Neural cell (in vitro differentiated cells): Measurements from ENCODE around the gene FIGNL1. TPM values are rescaled to one million over a fixed set of nuclear protein-coding genes. Genes with fewer than 3 reads are reported as not detected.

ENCODE experiments used
- H2AFZ ChIP-seq: fragments of 200-600, 300-800 bp; sonication (generic), shearing (Covaris generic); 2 replicates; pipeline ENCODE4 v1.6.0; 2014; ENCODE audit warnings: low read depth, mild to moderate bottlenecking, antibody characterized with exemption, low read length, moderate library complexity
- H3F3A ChIP-seq: fragments of 200-600 bp; shearing (Covaris generic); 2 replicates; pipeline ENCODE4 v1.6.1; 2016; ENCODE audit warnings: mild to moderate bottlenecking, moderate library complexity, mixed read lengths, antibody characterized with exemption, low read length; ENCODE audit not compliant: insufficient read depth, poor library complexity, severe bottlenecking
- H3K27ac ChIP-seq: fragments of 200-600, 300-800 bp; sonication (generic), shearing (Covaris generic); 2 replicates; pipeline ENCODE4 v1.5.1; 2014; ENCODE audit warnings: mild to moderate bottlenecking, low read length, moderate library complexity
- H3K27me3 ChIP-seq: fragments of 300-800, 200-600 bp; sonication (generic), shearing (Covaris generic); 2 replicates; pipeline ENCODE4 v1.6.0; 2014; ENCODE audit warnings: mild to moderate bottlenecking, low read depth, low read length, moderate library complexity; ENCODE audit not compliant: insufficient read depth
- H3K36me3 ChIP-seq: fragments of 300-800, 200-600 bp; sonication (generic), shearing (Covaris generic); 2 replicates; pipeline ENCODE4 v1.5.1; 2014; ENCODE audit warnings: mild to moderate bottlenecking, antibody characterized with exemption, low read length, moderate library complexity; ENCODE audit not compliant: insufficient read depth
- H3K4me2 ChIP-seq: fragments of 300-800, 200-600 bp; sonication (generic), shearing (Covaris generic); 2 replicates; pipeline ENCODE4 v1.6.0; 2014; ENCODE audit warnings: mild to moderate bottlenecking, low read length
- H3K4me3 ChIP-seq: fragments of 300-800, 200-600 bp; sonication (generic), shearing (Covaris generic); 2 replicates; pipeline ENCODE4 v1.5.1; 2014; ENCODE audit warnings: mild to moderate bottlenecking, low read length, moderate library complexity
- H3K79me2 ChIP-seq: fragments of 200-600 bp; shearing (Covaris generic); replicated peaks from 2 replicates; pipeline ENCODE4 v1.6.0; 2014; ENCODE audit warnings: mild to moderate bottlenecking, low read length, moderate library complexity; ENCODE audit not compliant: insufficient read depth
- H3K9ac ChIP-seq: fragments of 300-800, 200-600 bp; sonication (generic), shearing (Covaris generic); 2 replicates; pipeline ENCODE4 v1.6.1; 2016; ENCODE audit warnings: mild to moderate bottlenecking, low read length, mixed read lengths
- H3K9me2 ChIP-seq: fragments of 200-600 bp; shearing (Covaris generic); 2 replicates; pipeline ENCODE4 v1.6.1; 2016; ENCODE audit warnings: mild to moderate bottlenecking, low read length, mixed read lengths; ENCODE audit not compliant: insufficient read depth
- H3K9me3 ChIP-seq: fragments of 200-600, 300-800 bp; sonication (generic), shearing (Covaris generic); 2 replicates; pipeline ENCODE4 v1.6.1; 2016; ENCODE audit warnings: mild to moderate bottlenecking, mixed run types, low read length, moderate library complexity, mixed read lengths
- H4K20me1 ChIP-seq: fragments of 200-600 bp; shearing (Covaris generic); 2 replicates; pipeline ENCODE4 v1.6.1; 2016; ENCODE audit warnings: mild to moderate bottlenecking, mixed run types; ENCODE audit not compliant: insufficient read depth
- CTCF ChIP-seq: fragments of 450-650 bp; IDR thresholded peaks from 2 replicates; pipeline ENCODE4 v1.5.1; 2014; ENCODE audit warnings: antibody characterized with exemption, mild to moderate bottlenecking, moderate library complexity; ENCODE audit not compliant: poor library complexity, severe bottlenecking
- EP300 ChIP-seq: fragments of 450-650 bp; conservative IDR thresholded peaks from 2 replicates; pipeline ENCODE4 v1.6.1; 2014; ENCODE audit warnings: antibody characterized with exemption, mild to moderate bottlenecking, moderate library complexity; ENCODE audit not compliant: poor library complexity, severe bottlenecking
- EZH2 ChIP-seq: fragments of 200-600, 300-800 bp; shearing (Covaris generic), sonication (generic); IDR thresholded peaks from 2 replicates; pipeline ENCODE4 v1.6.1; 2014; ENCODE audit warnings: antibody characterized with exemption, low read length, borderline replicate concordance, mild to moderate bottlenecking; ENCODE audit not compliant: insufficient read depth, poor library complexity, severe bottlenecking
- MXI1 ChIP-seq: fragments of 450-650 bp; conservative IDR thresholded peaks from 2 replicates; pipeline ENCODE4 v1.6.1; 2014; ENCODE audit warnings: antibody characterized with exemption, mild to moderate bottlenecking; ENCODE audit not compliant: poor library complexity, severe bottlenecking
- POLR2AphosphoS5 ChIP-seq: IDR thresholded peaks from 2 replicates; pipeline ENCODE4 v1.6.1; 2012
- RAD21 ChIP-seq: fragments of 450-650 bp; conservative IDR thresholded peaks from 2 replicates; pipeline ENCODE4 v1.6.1; 2014; ENCODE audit warnings: antibody characterized with exemption, mild to moderate bottlenecking, moderate library complexity
- REST ChIP-seq: IDR thresholded peaks from 2 replicates; pipeline ENCODE4 v1.6.1; 2012; ENCODE audit warnings: borderline replicate concordance
- SMC3 ChIP-seq: fragments of 450-650 bp; conservative IDR thresholded peaks from 2 replicates; pipeline ENCODE4 v1.6.1; 2014; ENCODE audit warnings: antibody characterized with exemption, mild to moderate bottlenecking, moderate library complexity; ENCODE audit not compliant: poor library complexity
- TAF1 ChIP-seq: IDR thresholded peaks from 2 replicates; pipeline ENCODE4 v1.6.1; 2012; ENCODE audit warnings: low read depth
- polyA plus RNA-seq: library from polyadenylated mRNA; depleted of rRNA; stranded (reverse); fragments of >200 nt; gene quantifications from 2 replicates; pipeline ENCODE4 v1.2.3, GENCODE V29; 2014

FIGNL1 gene
- polyA plus RNA-seq, 1 donor from 2014 or later = 32.8 TPM

- Histone ChIP-seq H4K20me1 (no peaks in the 10 kb centered on the region), H3K36me3 (no peaks in the 10 kb centered on the region), H3K27ac (no peak overlapping the region), H3K9me2 (no peaks in the 10 kb centered on the region), H3K27me3 (no peaks in the 10 kb centered on the region), H3K4me2 (no peak overlapping the region), H3K4me3 (no peak overlapping the region), H3K79me2 (no peaks in the 10 kb centered on the region), H3F3A (no peaks in the 10 kb centered on the region), H2AFZ (no peak overlapping the region), H3K9ac (no peak overlapping the region), H3K9me3 (no peaks in the 10 kb centered on the region)
- no peak for TF ChIP-seq MXI1
- TF ChIP-seq SMC3 = no peak
- TF ChIP-seq REST = no peak
- TF ChIP-seq CTCF = no peak
- no peak for TF ChIP-seq EZH2
- TF ChIP-seq TAF1 = no peak
Measured at GRCh38 chr7:50481867-50482266, 31.7 kb upstream of the FIGNL1 start.

GRCh38 chr7:50480797-50481196, 30.6 kb upstream of the FIGNL1 start:
- H4K20me1 ChIP-seq = no peaks in the 10 kb centered on the region
- no peaks in the 10 kb centered on the region for H3K79me2 ChIP-seq
- H3K27me3 ChIP-seq = no peaks in the 10 kb centered on the region
- H3K9me3 ChIP-seq = no peaks in the 10 kb centered on the region
- TF ChIP-seq TAF1 = no peak
- TF ChIP-seq EP300 = no peak
- TF ChIP-seq RAD21 = no peak
- no peak for TF ChIP-seq CTCF
- no peak for TF ChIP-seq POLR2AphosphoS5
- no peak for TF ChIP-seq REST
- TF ChIP-seq SMC3 = no peak
- TF ChIP-seq EZH2 = no peak
- no peak for TF ChIP-seq MXI1
- H3K9ac ChIP-seq = no peak overlapping the region
- H3K9me2 ChIP-seq = no peaks in the 10 kb centered on the region
- no peaks in the 10 kb centered on the region for H3K36me3 ChIP-seq
- no peak overlapping the region for H3K27ac ChIP-seq
- H3F3A ChIP-seq = no peaks in the 10 kb centered on the region
- no peak overlapping the region for H3K4me3 ChIP-seq
- no peak overlapping the region for H3K4me2 ChIP-seq
- H2AFZ ChIP-seq = no peak overlapping the region
